Esophagus muscularis mucosa (tissue), 4 donors: Measurements from ENCODE around the gene TIE1. TPM values are rescaled to one million over a fixed set of nuclear protein-coding genes. Genes with fewer than 3 reads are reported as not detected.

Source experiments
- DNase-seq: peaks from one replicate; pipeline ENCODE4 v3.0.0-alpha.2; 2017; ENCODE audit errors: extremely low spot score
- H3K27ac ChIP-seq, 4 donors: fragments of 200-600 bp; sonication (generic); replicated peaks in 1 of 4; 1 replicate in 3 of 4; 2 replicates in 1 of 4; pipeline ENCODE4 v1.5.1; 2016 to 2019; ENCODE audit warnings: mild to moderate bottlenecking in 1 of 4
- H3K27me3 ChIP-seq, 4 donors: fragments of 200-600 bp; sonication (generic); one replicate each; pipeline versions ENCODE4 v1.5.1 to v1.6.0; 2016 to 2019
- H3K36me3 ChIP-seq, 4 donors: fragments of 200-600 bp; sonication (generic); one replicate each; pipeline ENCODE4 v1.5.1; 2016 to 2019
- H3K4me1 ChIP-seq, 4 donors: fragments of 200-600 bp; sonication (generic); one replicate each; pipeline ENCODE4 v1.5.1; 2016 to 2019
- H3K4me3 ChIP-seq, 4 donors: fragments of 200-600 bp; sonication (generic); 1 replicate in 2 of 4; 2 replicates in 2 of 4; pipeline ENCODE4 v1.5.1; 2016 to 2019; ENCODE audit warnings: mild to moderate bottlenecking in 4 of 4, moderate library complexity in 1 of 4
- H3K9me3 ChIP-seq, 4 donors: fragments of 200-600 bp; sonication (generic); 1 replicate in 3 of 4; 2 replicates in 1 of 4; pipeline ENCODE4 v1.5.1; 2016 to 2019
- EP300 ChIP-seq: sonication (generic); formaldehyde crosslinking; IDR thresholded peaks from one replicate; pipeline ENCODE4 v1.6.1; 2017; ENCODE audit warnings: antibody characterized with exemption
- POLR2A ChIP-seq: fragments of 450-650 bp; IDR thresholded peaks from one replicate; pipeline ENCODE4 v1.6.1; 2017; ENCODE audit warnings: antibody characterized with exemption, moderate library complexity, mild to moderate bottlenecking, low read depth
- POLR2AphosphoS5 ChIP-seq, 2 donors: sonication (generic); formaldehyde crosslinking; IDR thresholded peaks; one replicate each; pipeline ENCODE4 v1.6.1; 2017; ENCODE audit warnings: antibody characterized with exemption in 2 of 2
- WGBS: methylation state at CpG from one replicate; pipeline ENCODE4 v1.1.5; 2018; 5-methylcytosine and 5-hydroxymethylcytosine counted together
- intact Hi-C: fragments of 100-400 bp; cut with DNase I; formaldehyde crosslinking; loops from one replicate; pipeline ENCODE4 v1.15.1; 2023
- total RNA-seq, 4 donors: library from RNA; depleted of rRNA; stranded (reverse); fragments of >200 nt; gene quantifications; one replicate each; pipeline versions ENCODE4 v1.1.0 to v1.2.1, GENCODE V29; 2016
- TF ChIP-seq, protein P1 (sequence below), 3 experiments: fragments of 200-600 bp in 2 of 3; fragments of 450-650 bp in 1 of 3; sonication (generic) in 2 of 3; IDR thresholded peaks; one replicate each; pipeline ENCODE4 v1.5.1; 2017 to 2019; ENCODE audit warnings: antibody characterized with exemption in 3 of 3, mild to moderate bottlenecking in 2 of 3, moderate library complexity in 1 of 3

Gene TIE1
- total RNA-seq, 4 donors from 2014 or later, result 16.2 to 51.1 (median 32.6) TPM

- H3K36me3 ChIP-seq, result peaks cover 30 to 52% (median 51%) of the 10 kb centered on the region in 4 donors
Measured at GRCh38 chr1:43365678-43366077, 64.9 kb downstream of the TIE1 start.

DNA sequence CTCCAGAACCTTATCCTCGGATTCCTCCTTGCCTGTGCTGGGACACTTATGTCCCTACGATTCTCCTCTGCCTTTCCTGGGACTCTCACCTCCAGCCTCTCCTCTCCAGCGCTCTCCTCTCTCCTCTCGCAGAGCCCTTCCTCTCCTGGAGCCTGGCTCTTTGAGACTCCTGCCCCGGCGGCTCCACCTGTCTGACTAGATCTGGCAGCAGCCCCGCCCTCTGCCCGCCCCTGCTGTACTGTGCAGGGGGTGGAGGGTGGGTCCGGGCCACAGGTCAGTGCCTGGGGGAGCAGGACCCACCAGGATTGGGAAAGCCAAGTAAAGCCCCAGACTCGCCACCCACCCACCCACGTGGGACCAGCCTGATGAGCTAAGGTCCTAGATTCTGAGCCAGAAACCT is 65.4 kb downstream of the TIE1 start:
- no peaks in the 10 kb centered on the region for H3K9me3 ChIP-seq
- peaks cover 30 to 48% (median 47%) of the 10 kb centered on the region in 4 donors for H3K36me3 ChIP-seq
- 60% methylated on average over 11 of the region's 11 CpGs for WGBS
- DNase-seq, result no peak
- no peak for TF ChIP-seq EP300
- H3K27me3 ChIP-seq, result no peaks in the 10 kb centered on the region
- intact Hi-C loops, result no loop called here
- H3K4me3 ChIP-seq, result peak overlapping the region; percentile 91 to 98 (median 93)
- peak overlapping the region; percentile 90 to 96 (median 94) for H3K27ac ChIP-seq
- H3K4me1 ChIP-seq, result peaks cover 27 to 41% (median 33%) of the 10 kb centered on the region in 4 donors

More at GRCh38 chr1:43365678-43366077, 64.9 kb downstream of the TIE1 start:
- no peaks in the 10 kb centered on the region for H3K27me3 ChIP-seq
- TF ChIP-seq POLR2A (no peak), POLR2AphosphoS5 (IDR thresholded peaks at IDR 0.05) (no peak), EP300 (no peak)
- TF ChIP-seq, protein P1, sequence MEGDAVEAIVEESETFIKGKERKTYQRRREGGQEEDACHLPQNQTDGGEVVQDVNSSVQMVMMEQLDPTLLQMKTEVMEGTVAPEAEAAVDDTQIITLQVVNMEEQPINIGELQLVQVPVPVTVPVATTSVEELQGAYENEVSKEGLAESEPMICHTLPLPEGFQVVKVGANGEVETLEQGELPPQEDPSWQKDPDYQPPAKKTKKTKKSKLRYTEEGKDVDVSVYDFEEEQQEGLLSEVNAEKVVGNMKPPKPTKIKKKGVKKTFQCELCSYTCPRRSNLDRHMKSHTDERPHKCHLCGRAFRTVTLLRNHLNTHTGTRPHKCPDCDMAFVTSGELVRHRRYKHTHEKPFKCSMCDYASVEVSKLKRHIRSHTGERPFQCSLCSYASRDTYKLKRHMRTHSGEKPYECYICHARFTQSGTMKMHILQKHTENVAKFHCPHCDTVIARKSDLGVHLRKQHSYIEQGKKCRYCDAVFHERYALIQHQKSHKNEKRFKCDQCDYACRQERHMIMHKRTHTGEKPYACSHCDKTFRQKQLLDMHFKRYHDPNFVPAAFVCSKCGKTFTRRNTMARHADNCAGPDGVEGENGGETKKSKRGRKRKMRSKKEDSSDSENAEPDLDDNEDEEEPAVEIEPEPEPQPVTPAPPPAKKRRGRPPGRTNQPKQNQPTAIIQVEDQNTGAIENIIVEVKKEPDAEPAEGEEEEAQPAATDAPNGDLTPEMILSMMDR (IDR thresholded peaks at IDR 0.05), result no peak
- DNase-seq, result no peak
- H3K4me1 ChIP-seq, result peaks cover 27 to 41% (median 33%) of the 10 kb centered on the region in 4 donors
- peak overlapping the region; percentile 90 to 96 (median 94) for H3K27ac ChIP-seq
- no peaks in the 10 kb centered on the region for H3K9me3 ChIP-seq
- intact Hi-C loops, result no loop called here
- WGBS, result 89% methylated on average over 2 of the region's 2 CpGs
- H3K4me3 ChIP-seq, result no peak overlapping the region

DNA sequence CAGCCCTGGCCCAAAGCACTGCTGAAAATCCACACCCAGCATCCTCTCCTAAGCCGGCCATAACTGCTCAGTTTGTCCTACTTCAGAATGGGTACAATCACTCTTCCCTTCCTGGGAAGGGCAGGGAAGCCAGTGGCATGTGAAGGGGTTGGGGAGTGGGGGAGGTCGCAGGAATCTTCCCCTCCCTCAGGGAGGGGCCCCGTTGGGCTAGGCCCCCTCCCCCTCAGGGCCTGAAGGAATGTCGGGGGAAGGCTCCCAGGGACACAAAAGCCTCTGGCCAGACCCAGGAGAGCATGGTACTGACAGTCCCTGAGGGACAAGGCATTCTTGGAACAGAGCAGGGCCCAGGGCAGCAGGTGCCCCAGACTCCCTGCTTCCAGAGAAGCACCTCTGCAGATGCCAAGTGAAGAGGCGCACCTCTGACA is 65.8 kb downstream of the TIE1 start:
- intact Hi-C loops, result no loop called here
- 37% methylated on average over 4 of the region's 5 CpGs for WGBS
- H3K9me3 ChIP-seq, result no peaks in the 10 kb centered on the region
- H3K36me3 ChIP-seq, result peaks cover 30 to 44% (median 42%) of the 10 kb centered on the region in 4 donors
- H3K27me3 ChIP-seq, result no peaks in the 10 kb centered on the region
- peak overlapping the region; percentile 91 to 98 (median 93) for H3K4me3 ChIP-seq
- no peak for TF ChIP-seq POLR2A
- TF ChIP-seq EP300, result no peak
- TF ChIP-seq POLR2AphosphoS5 (IDR thresholded peaks at IDR 0.05), result no peak
- TF ChIP-seq, protein P1 (IDR thresholded peaks at IDR 0.05), result no peak
- H3K27ac ChIP-seq, result peak overlapping the region; percentile 90 to 96 (median 94)
- H3K4me1 ChIP-seq, result peaks cover 27 to 41% (median 33%) of the 10 kb centered on the region in 4 donors
- DNase-seq, result no peak

DNA sequence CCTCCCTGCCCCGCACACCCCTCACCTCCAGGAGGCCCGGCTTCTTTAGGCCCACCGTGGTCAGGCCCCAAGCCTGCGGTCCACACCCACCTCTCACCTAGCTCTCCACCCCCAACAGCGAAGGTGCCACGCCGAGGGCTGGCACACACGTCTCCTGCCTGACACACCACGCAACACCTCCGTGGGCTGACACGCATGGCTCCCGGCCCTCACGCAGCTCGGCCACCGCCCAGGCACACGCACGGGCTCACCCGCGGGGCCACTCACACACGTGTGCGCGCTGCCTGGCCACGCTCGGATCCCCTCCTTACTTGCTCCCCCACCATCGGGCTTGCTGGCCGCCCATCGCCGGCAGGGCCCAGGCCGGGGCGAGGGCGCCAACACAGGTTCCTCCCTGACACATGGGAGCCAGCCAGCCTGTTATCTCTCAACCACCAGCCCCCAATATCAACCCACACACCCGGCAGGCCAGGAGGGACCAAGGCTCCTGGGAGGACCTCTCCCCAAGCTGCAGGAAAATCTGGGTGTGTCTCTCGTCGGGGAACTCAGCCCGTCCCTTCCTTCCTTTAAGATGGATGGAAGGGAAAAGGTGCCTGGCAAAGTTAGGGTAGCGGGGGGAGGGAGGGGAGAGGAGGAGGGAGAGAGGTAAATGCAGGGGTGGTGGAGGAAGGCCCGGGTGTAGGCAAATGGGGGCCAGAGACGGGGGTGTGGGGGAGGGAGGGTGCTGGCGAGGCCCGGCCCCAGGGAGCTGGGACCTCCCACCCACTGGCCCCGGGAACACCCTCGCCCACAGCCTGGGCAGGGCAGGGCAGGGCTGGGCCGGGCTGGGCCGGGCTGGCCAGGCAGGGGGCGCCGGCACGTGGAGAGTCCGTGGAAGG is 66.5 kb downstream of the TIE1 start:
- TF ChIP-seq POLR2AphosphoS5 (IDR thresholded peaks at IDR 0.05) (peak in 1 of 2 donors; percentile 26), EP300 (no peak), POLR2A (peak; percentile 34)
- intact Hi-C loops, result no loop called here
- no peaks in the 10 kb centered on the region for H3K9me3 ChIP-seq
- H3K27me3 ChIP-seq, result no peaks in the 10 kb centered on the region
- peak overlapping the region; percentile 91 to 98 (median 93) for H3K4me3 ChIP-seq
- 3% methylated on average over 32 of the region's 48 CpGs for WGBS
- peaks cover 27 to 41% (median 33%) of the 10 kb centered on the region in 4 donors for H3K4me1 ChIP-seq
- H3K27ac ChIP-seq, result peak overlapping the region; percentile 90 to 96 (median 94)
- DNase-seq, result no peak
- H3K36me3 ChIP-seq, result peaks cover 30 to 37% (median 37%) of the 10 kb centered on the region in 4 donors

DNA sequence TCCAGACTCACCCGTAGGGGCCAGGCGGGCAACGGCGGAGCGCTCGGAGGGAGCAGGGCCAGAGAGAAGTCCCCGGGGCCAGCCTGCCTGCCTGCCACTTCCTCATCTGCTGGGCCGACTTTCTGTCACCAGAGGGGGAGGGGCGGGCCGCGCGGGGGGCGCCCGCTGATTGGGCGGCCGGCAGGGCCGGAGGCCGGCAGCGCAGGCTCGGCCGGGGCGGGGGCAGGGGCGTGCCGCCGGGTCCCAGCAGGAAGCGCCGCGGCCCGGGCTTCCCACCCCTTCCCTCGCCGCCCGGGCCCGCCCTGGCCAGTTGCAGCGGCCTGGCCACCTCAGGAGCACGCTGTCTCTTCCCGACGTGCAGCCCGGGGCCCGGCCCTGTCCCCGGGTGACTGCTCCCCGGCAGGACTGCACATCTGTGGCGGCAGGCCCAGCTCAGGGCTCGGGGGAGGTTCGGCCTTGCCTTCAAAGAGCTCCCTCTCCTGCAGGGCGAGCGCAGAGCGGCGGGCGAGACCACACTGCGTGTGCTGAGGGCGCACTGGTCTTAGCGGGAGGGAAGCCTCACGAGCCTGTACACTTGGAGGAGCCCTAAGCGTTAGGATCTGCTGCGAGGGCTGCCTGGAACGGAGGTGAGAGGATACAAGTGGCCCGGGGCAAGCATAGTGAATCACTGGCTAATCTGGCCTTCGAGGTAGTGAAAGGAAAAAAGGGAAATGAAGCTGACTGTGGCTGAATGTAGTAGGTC is 67.3 kb downstream of the TIE1 start, which contains the start of gene ELOVL1:
ELOVL1 (minus strand) TSS at position 108 of the 742 bp plus-strand sequence. CDS start 2,402 bp downstream, outside the sequence.
- Histone ChIP-seq H3K4me3 (peak within 1 kb of the TSS; percentile 91 to 98 (median 93)), H3K27me3 (no peaks in the 10 kb centered on the region), H3K36me3 (peaks cover 24 to 31% (median 29%) of the 10 kb centered on the region in 4 donors), H3K27ac (peak within 1 kb of the TSS; percentile 90 to 96 (median 94)), H3K9me3 (no peaks in the 10 kb centered on the region), H3K4me1 (peaks cover 31 to 41% (median 33%) of the 10 kb centered on the region in 4 donors)
- 0% methylated on average over 8 of the region's 58 CpGs for WGBS
- peak; percentile 97 for DNase-seq
- intact Hi-C loops, result no loop called here
- TF ChIP-seq EP300, result no peak
- no peak for TF ChIP-seq POLR2A
- peak; percentile 54 to 91 for TF ChIP-seq POLR2AphosphoS5 (IDR thresholded peaks at IDR 0.05)
- TF ChIP-seq, protein P1 (IDR thresholded peaks at IDR 0.05), result peak; percentile 25 to 32 (median 25)
